Liver (tissue), 9 donors: ENCODE measurements around the gene CROCC2. TPM values are rescaled to one million over a fixed set of nuclear protein-coding genes. Genes with fewer than 3 reads are reported as not detected.

ENCODE experiments used
- DNase-seq: peaks from one replicate; pipeline ENCODE4 v3.0.0-alpha.2; 2017; ENCODE audit warnings: low spot score
- H3K27ac ChIP-seq, 2 donors: one replicate each; pipeline ENCODE4 v1.7.0; 2013; ENCODE audit warnings: inconsistent platforms in 2 of 2, low read length in 2 of 2, control low read depth in 1 of 2, low read depth in 1 of 2, mild to moderate bottlenecking in 1 of 2
- H3K27me3 ChIP-seq, 4 donors: one replicate each; pipeline versions ENCODE4 v1.6.1 to v1.7.0; 2013; ENCODE audit warnings: low read length in 3 of 4, inconsistent platforms in 1 of 4, mild to moderate bottlenecking in 1 of 4, moderate library complexity in 1 of 4; ENCODE audit not compliant: control insufficient read depth in 4 of 4, insufficient read depth in 4 of 4
- H3K36me3 ChIP-seq, 4 donors: one replicate each; pipeline versions ENCODE4 v1.6.1 to v1.7.0; 2013; ENCODE audit warnings: low read length in 3 of 4, mild to moderate bottlenecking in 3 of 4, low read depth in 1 of 4, moderate library complexity in 1 of 4; ENCODE audit not compliant: control insufficient read depth in 4 of 4, insufficient read depth in 3 of 4
- H3K4me1 ChIP-seq, 4 donors: one replicate each; pipeline versions ENCODE4 v1.6.1 to v1.7.0; 2013; ENCODE audit warnings: low read length in 3 of 4, mild to moderate bottlenecking in 3 of 4, moderate library complexity in 1 of 4; ENCODE audit not compliant: control insufficient read depth in 4 of 4, insufficient read depth in 4 of 4
- H3K4me3 ChIP-seq, 3 donors: one replicate each; pipeline versions ENCODE4 v1.6.1 to v1.7.0; 2013; ENCODE audit warnings: low read length in 3 of 3, control low read depth in 1 of 3, low read depth in 1 of 3, mild to moderate bottlenecking in 1 of 3
- H3K9ac ChIP-seq, 2 donors: one replicate each; pipeline ENCODE4 v1.7.0; 2013; ENCODE audit warnings: low read length in 2 of 2, mild to moderate bottlenecking in 2 of 2, moderate library complexity in 2 of 2, control low read depth in 1 of 2, low read depth in 1 of 2
- H3K9me3 ChIP-seq, 4 donors: one replicate each; pipeline versions ENCODE4 v1.6.1 to v1.7.0; 2013; ENCODE audit warnings: low read length in 3 of 4; ENCODE audit not compliant: control insufficient read depth in 4 of 4
- ATF3 ChIP-seq: IDR thresholded peaks from 2 replicates; pipeline ENCODE4 v1.6.1; 2016; ENCODE audit warnings: antibody characterized with exemption
- CTCF ChIP-seq: fragments of 150-350 bp; IDR thresholded peaks from 2 replicates; pipeline ENCODE4 v1.5.1; 2017; ENCODE audit warnings: improper control_type of control experiment, low read depth, low read length; ENCODE audit not compliant: missing input control
- EGR1 ChIP-seq, 2 donors: IDR thresholded peaks; 2 replicates each; pipeline ENCODE4 v1.6.1; 2016 to 2018; ENCODE audit warnings: antibody characterized with exemption in 2 of 2, low read depth in 2 of 2
- FOXA1 ChIP-seq: IDR thresholded peaks from 2 replicates; pipeline ENCODE4 v1.6.1; 2016; ENCODE audit warnings: antibody characterized with exemption
- FOXA2 ChIP-seq: IDR thresholded peaks from 2 replicates; pipeline ENCODE4 v1.6.1; 2016; ENCODE audit warnings: antibody characterized with exemption
- GABPA ChIP-seq, 2 donors: IDR thresholded peaks in 1 of 2; conservative IDR thresholded peaks in 1 of 2; 2 replicates each; pipeline ENCODE4 v1.6.1; 2016; ENCODE audit warnings: antibody characterized with exemption in 2 of 2, mild to moderate bottlenecking in 1 of 2, moderate library complexity in 1 of 2
- HNF4G ChIP-seq: IDR thresholded peaks from 2 replicates; pipeline ENCODE4 v1.6.1; 2016; ENCODE audit warnings: antibody characterized with exemption
- JUND ChIP-seq, 2 donors: IDR thresholded peaks; 2 replicates each; pipeline ENCODE4 v1.6.1; 2016; ENCODE audit warnings: antibody characterized with exemption in 2 of 2
- NR2F2 ChIP-seq: IDR thresholded peaks from 2 replicates; pipeline ENCODE4 v1.6.1; 2016; ENCODE audit warnings: antibody characterized with exemption
- RXRA ChIP-seq, 2 donors: IDR thresholded peaks; 2 replicates each; pipeline ENCODE4 v1.6.1; 2017 to 2018; ENCODE audit warnings: antibody characterized with exemption in 2 of 2, mild to moderate bottlenecking in 1 of 2
- SP1 ChIP-seq: IDR thresholded peaks from 2 replicates; pipeline ENCODE4 v1.6.1; 2018; ENCODE audit warnings: antibody characterized with exemption, mild to moderate bottlenecking
- TAF1 ChIP-seq: conservative IDR thresholded peaks from 2 replicates; pipeline ENCODE4 v1.6.1; 2016; ENCODE audit warnings: antibody characterized with exemption, mild to moderate bottlenecking
- YY1 ChIP-seq: IDR thresholded peaks from 2 replicates; pipeline ENCODE4 v1.6.1; 2016; ENCODE audit warnings: antibody characterized with exemption, mild to moderate bottlenecking
- WGBS: extraction: QIAGEN DNeasy Blood & Tissue Kit; methylation state at CpG from one replicate; pipeline ENCODE4 v1.1.7; 2013; 5-methylcytosine and 5-hydroxymethylcytosine counted together
- polyA plus RNA-seq, 2 donors: library from polyadenylated mRNA; stranded (reverse) in 1 of 2; unstranded in 1 of 2; fragments of 200-250 nt in 1 of 2; fragments of >200 nt in 1 of 2; fragmentation: Nextera tagmentation in 1 of 2; extraction: Ambion mirVana in 1 of 2; gene quantifications; one replicate each; pipeline versions ENCODE4 v1.2.1 to v1.2.3, GENCODE V29; 2013 to 2015
- total RNA-seq, 2 donors: library from RNA; depleted of rRNA; stranded (reverse); fragments of >200 nt; gene quantifications; one replicate each; pipeline ENCODE4 v1.2.3, GENCODE V29; 2014
- TF ChIP-seq, protein P1 (sequence below): IDR thresholded peaks from 2 replicates; pipeline ENCODE4 v1.6.1; 2016; ENCODE audit warnings: antibody characterized with exemption, mild to moderate bottlenecking
- TF ChIP-seq, protein P2 (sequence below): IDR thresholded peaks from 2 replicates; pipeline ENCODE4 v1.6.1; 2016; ENCODE audit warnings: antibody characterized with exemption
- TF ChIP-seq, protein P3 (sequence below): IDR thresholded peaks from 2 replicates; pipeline ENCODE4 v1.6.1; 2016; ENCODE audit warnings: antibody characterized with exemption
- donor health status: healthy.
- donor health status: healthy.
- donor health status: healthy.
- donor health status: healthy.
- donor health status: healthy.

Gene CROCC2
- total and polyA plus RNA-seq, 4 donors, result under 0.01 to 0.13 (median 0.05) TPM

DNA sequence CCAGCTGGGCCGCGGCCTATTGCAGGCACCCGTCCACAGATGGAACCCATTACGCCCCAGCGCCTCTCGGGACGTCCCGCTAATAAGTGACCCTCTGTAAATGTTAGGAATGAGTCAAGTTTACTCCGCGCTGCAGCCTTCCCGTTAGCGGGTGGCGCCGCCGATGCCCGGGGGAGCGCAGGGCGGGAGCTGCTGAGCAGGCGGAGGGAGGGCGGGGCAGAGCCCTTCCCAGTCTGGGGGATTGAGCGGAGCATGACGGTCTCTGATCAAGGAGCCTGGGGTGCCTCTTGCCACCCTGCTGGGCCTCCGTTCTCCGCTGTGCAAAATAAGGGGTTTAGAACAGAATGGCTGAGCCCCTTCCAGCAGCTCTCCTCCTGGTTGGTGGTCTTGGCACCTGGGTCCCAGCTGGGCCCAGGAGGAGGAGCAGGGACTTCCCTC, 10.5 kb downstream of the CROCC2 start:
- H3K36me3 ChIP-seq, result no peaks in the 10 kb centered on the region
- H3K9me3 ChIP-seq, result no peaks in the 10 kb centered on the region
- no peak for DNase-seq
- H3K9ac ChIP-seq, result no peak overlapping the region
- 45% methylated on average over 24 of the region's 24 CpGs for WGBS
- H3K4me3 ChIP-seq, result no peak overlapping the region
- TF ChIP-seq, protein P1, sequence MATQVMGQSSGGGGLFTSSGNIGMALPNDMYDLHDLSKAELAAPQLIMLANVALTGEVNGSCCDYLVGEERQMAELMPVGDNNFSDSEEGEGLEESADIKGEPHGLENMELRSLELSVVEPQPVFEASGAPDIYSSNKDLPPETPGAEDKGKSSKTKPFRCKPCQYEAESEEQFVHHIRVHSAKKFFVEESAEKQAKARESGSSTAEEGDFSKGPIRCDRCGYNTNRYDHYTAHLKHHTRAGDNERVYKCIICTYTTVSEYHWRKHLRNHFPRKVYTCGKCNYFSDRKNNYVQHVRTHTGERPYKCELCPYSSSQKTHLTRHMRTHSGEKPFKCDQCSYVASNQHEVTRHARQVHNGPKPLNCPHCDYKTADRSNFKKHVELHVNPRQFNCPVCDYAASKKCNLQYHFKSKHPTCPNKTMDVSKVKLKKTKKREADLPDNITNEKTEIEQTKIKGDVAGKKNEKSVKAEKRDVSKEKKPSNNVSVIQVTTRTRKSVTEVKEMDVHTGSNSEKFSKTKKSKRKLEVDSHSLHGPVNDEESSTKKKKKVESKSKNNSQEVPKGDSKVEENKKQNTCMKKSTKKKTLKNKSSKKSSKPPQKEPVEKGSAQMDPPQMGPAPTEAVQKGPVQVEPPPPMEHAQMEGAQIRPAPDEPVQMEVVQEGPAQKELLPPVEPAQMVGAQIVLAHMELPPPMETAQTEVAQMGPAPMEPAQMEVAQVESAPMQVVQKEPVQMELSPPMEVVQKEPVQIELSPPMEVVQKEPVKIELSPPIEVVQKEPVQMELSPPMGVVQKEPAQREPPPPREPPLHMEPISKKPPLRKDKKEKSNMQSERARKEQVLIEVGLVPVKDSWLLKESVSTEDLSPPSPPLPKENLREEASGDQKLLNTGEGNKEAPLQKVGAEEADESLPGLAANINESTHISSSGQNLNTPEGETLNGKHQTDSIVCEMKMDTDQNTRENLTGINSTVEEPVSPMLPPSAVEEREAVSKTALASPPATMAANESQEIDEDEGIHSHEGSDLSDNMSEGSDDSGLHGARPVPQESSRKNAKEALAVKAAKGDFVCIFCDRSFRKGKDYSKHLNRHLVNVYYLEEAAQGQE, result no peak
- no peak for TF ChIP-seq SP1
- no peak for TF ChIP-seq GABPA (IDR thresholded peaks at IDR 0.05 in 1 of 2, conservative IDR thresholded peaks at IDR 0.05 in 1 of 2)
- TF ChIP-seq NR2F2, result no peak
- peaks cover 0 to 17% (median 5%) of the 10 kb centered on the region in 4 donors for H3K4me1 ChIP-seq
- no peak overlapping the region for H3K27ac ChIP-seq
- no peaks in the 10 kb centered on the region for H3K27me3 ChIP-seq

DNA sequence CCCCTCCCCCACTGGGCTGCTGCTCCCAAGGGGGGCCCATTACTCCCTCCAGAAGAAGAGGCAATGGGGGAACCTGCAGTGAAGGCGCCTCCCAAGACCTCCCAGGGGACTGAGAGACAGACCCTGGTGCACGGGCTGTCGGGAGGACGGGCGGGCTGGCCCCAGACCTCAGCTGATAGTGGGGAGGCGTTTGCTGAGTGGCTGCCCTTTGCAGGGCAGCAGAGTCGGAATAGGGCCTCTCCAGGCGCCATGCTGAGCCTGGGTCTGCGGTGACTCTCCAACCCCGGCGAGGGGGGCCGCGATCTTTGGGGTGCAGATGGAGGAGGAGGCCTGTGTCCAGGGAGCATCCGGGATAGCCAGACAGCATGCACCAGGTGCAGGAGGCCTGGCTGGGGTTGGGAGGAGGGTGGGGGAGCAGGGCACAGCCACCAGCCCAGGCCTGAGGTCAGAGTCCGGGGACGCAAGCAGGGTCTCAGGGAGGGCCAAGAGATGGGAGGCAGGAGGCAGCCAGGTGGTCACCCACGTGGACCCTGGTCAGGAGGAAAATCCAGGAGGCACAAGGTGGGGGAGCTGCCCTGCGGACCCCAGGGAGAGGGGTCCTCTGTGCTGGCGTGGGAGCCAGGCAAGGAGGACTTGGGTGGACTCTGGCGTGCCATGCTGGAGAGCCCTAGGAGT, 11.0 kb downstream of the CROCC2 start:
- Histone ChIP-seq H3K9me3 (no peaks in the 10 kb centered on the region), H3K27ac (no peak overlapping the region), H3K36me3 (no peaks in the 10 kb centered on the region), H3K4me3 (no peak overlapping the region), H3K27me3 (no peaks in the 10 kb centered on the region), H3K4me1 (peaks cover 0 to 14% (median 4%) of the 10 kb centered on the region in 4 donors), H3K9ac (no peak overlapping the region)
- no peak for DNase-seq
- 93% methylated on average over 20 of the region's 20 CpGs for WGBS
- TF ChIP-seq JUND (IDR thresholded peaks at IDR 0.05) (no peak), GABPA (IDR thresholded peaks at IDR 0.05 in 1 of 2, conservative IDR thresholded peaks at IDR 0.05 in 1 of 2) (no peak), CTCF (no peak), YY1 (no peak), ATF3 (no peak), HNF4G (no peak), TAF1 (no peak), SP1 (no peak), EGR1 (IDR thresholded peaks at IDR 0.05; ENCODE audit: low read depth in 2 of 2) (no peak), NR2F2 (no peak), FOXA2 (no peak), RXRA (IDR thresholded peaks at IDR 0.05) (no peak), FOXA1 (no peak)
- TF ChIP-seq, protein P2, sequence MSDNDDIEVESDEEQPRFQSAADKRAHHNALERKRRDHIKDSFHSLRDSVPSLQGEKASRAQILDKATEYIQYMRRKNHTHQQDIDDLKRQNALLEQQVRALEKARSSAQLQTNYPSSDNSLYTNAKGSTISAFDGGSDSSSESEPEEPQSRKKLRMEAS, result no peak
- TF ChIP-seq, protein P1, result no peak
- TF ChIP-seq, protein P3, sequence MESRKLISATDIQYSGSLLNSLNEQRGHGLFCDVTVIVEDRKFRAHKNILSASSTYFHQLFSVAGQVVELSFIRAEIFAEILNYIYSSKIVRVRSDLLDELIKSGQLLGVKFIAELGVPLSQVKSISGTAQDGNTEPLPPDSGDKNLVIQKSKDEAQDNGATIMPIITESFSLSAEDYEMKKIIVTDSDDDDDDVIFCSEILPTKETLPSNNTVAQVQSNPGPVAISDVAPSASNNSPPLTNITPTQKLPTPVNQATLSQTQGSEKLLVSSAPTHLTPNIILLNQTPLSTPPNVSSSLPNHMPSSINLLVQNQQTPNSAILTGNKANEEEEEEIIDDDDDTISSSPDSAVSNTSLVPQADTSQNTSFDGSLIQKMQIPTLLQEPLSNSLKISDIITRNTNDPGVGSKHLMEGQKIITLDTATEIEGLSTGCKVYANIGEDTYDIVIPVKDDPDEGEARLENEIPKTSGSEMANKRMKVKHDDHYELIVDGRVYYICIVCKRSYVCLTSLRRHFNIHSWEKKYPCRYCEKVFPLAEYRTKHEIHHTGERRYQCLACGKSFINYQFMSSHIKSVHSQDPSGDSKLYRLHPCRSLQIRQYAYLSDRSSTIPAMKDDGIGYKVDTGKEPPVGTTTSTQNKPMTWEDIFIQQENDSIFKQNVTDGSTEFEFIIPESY, result no peak
